HepG2 (cell line): ENCODE measurements around the gene PTTG1. TPM values are rescaled to one million over a fixed set of nuclear protein-coding genes. Genes with fewer than 3 reads are reported as not detected.

Source experiments
- CCAR2 ChIP-seq: fragments of 200-400 bp; formaldehyde crosslinking; optimal IDR thresholded peaks from 2 replicates; pipeline ENCODE3; 2018; ENCODE audit warnings: low read depth, mild to moderate bottlenecking, low read length, moderate library complexity
- CHD4 ChIP-seq: fragments of 200-600 bp; sonication (generic); IDR thresholded peaks from 2 replicates; pipeline ENCODE4 v1.7.0; 2017; ENCODE audit warnings: mild to moderate bottlenecking, low read length, borderline replicate concordance
- DRAP1 ChIP-seq: IDR thresholded peaks from 2 replicates; pipeline ENCODE4 v1.6.1; 2016; ENCODE audit warnings: missing genetic modification reagents, missing compliant biosample characterization
- ESRRA ChIP-seq: sonication (generic); formaldehyde crosslinking; IDR thresholded peaks from 2 replicates; pipeline ENCODE4 v1.5.1; 2020; ENCODE audit warnings: mild to moderate bottlenecking, low read depth, missing genetic modification reagents
- GTF3A ChIP-seq: sonication (generic); formaldehyde crosslinking; conservative IDR thresholded peaks from 2 replicates; pipeline ENCODE4 v1.4.0; 2020; ENCODE audit warnings: mild to moderate bottlenecking, missing genetic modification reagents
- HMGA1 ChIP-seq: sonication (generic); formaldehyde crosslinking; conservative IDR thresholded peaks from 2 replicates; pipeline ENCODE4 v1.4.0; 2020; ENCODE audit warnings: missing genetic modification reagents
- KDM5B ChIP-seq: sonication (generic); formaldehyde crosslinking; IDR thresholded peaks from 2 replicates; pipeline ENCODE4 v1.4.0; 2020; ENCODE audit warnings: missing genetic modification reagents, mild to moderate bottlenecking, borderline replicate concordance
- PPARG ChIP-seq: conservative IDR thresholded peaks from 2 replicates; pipeline ENCODE4 v1.6.1; 2016; ENCODE audit warnings: missing biosample characterization, missing genetic modification reagents
- PRPF4 ChIP-seq: fragments of 200-400 bp; formaldehyde crosslinking; IDR thresholded peaks from 2 replicates; pipeline ENCODE4 v1.6.1; 2016; ENCODE audit warnings: low read length, low read depth; ENCODE audit not compliant: poor library complexity, severe bottlenecking
- TCF12 ChIP-seq, 2 experiments: fragments of 450-650 bp in 1 of 2; sonication (generic) in 1 of 2; formaldehyde crosslinking in 1 of 2; IDR thresholded peaks; 2 replicates each; pipeline versions ENCODE4 v1.6.1 to v1.8.0; 2017 to 2022; ENCODE audit warnings: antibody characterized with exemption in 1 of 2, mild to moderate bottlenecking in 1 of 2, missing genetic modification reagents in 1 of 2, moderate library complexity in 1 of 2
- U2AF1 ChIP-seq: fragments of 200-400 bp; formaldehyde crosslinking; optimal IDR thresholded peaks from 2 replicates; pipeline ENCODE3; 2017; ENCODE audit warnings: mild to moderate bottlenecking, low read depth, low read length
- ZBTB39 ChIP-seq: sonication (generic); formaldehyde crosslinking; IDR thresholded peaks from 2 replicates; pipeline ENCODE4 v1.5.0; 2020; ENCODE audit warnings: missing genetic modification reagents
- ZFP41 ChIP-seq: sonication (generic); formaldehyde crosslinking; IDR thresholded peaks from 2 replicates; pipeline ENCODE4 v1.4.0; 2020; ENCODE audit warnings: mild to moderate bottlenecking, missing genetic modification reagents, borderline replicate concordance
- ZNF280B ChIP-seq: sonication (generic); formaldehyde crosslinking; IDR thresholded peaks from 2 replicates; pipeline ENCODE4 v1.5.0; 2020; ENCODE audit warnings: missing genetic modification reagents, mild to moderate bottlenecking, borderline replicate concordance
- polyA plus RNA-seq, 8 experiments: library from polyadenylated mRNA; depleted of rRNA in 3 of 8; stranded (reverse) in 7 of 8; unstranded in 1 of 8; fragments of >200 nt; fragmentation: Illumina TruSeq in 4 of 8; extraction: Trizol in 4 of 8; gene quantifications; 2 replicates each; pipeline versions ENCODE4 v1.2.1 to v1.2.3, GENCODE V29; 2011 to 2016; ENCODE audit warnings: low read depth in 4 of 8, missing spikeins in 1 of 8, mixed read lengths in 1 of 8; ENCODE audit not compliant: insufficient read depth in 1 of 8
- total RNA-seq, 5 experiments: library from RNA; depleted of rRNA; stranded (reverse); fragments of >200 nt; fragmentation: Illumina TruSeq; extraction: Trizol; gene quantifications; 2 replicates each; pipeline ENCODE4 v1.2.3, GENCODE V29; 2016; ENCODE audit warnings: low read depth in 1 of 5
- TF ChIP-seq, protein P1 (sequence below): IDR thresholded peaks from 2 replicates; pipeline ENCODE4 v1.6.1; 2012; ENCODE audit warnings: low read length, improper control_type of control experiment
- TF ChIP-seq, protein P2 (sequence below): sonication (generic); formaldehyde crosslinking; IDR thresholded peaks from 2 replicates; pipeline ENCODE4 v1.8.0; 2022; ENCODE audit warnings: mild to moderate bottlenecking, missing genetic modification reagents
- TF ChIP-seq, protein P3 (sequence below): sonication (generic); formaldehyde crosslinking; IDR thresholded peaks from 2 replicates; pipeline ENCODE4 v1.8.0; 2022; ENCODE audit warnings: missing genetic modification reagents, mild to moderate bottlenecking, borderline replicate concordance

Gene PTTG1
- total and polyA plus RNA-seq, 2 of the 13 experiments (the other 11 are each of a cell fraction or from before 2014, with no cell fraction given), result 102 to 161 TPM

DNA sequence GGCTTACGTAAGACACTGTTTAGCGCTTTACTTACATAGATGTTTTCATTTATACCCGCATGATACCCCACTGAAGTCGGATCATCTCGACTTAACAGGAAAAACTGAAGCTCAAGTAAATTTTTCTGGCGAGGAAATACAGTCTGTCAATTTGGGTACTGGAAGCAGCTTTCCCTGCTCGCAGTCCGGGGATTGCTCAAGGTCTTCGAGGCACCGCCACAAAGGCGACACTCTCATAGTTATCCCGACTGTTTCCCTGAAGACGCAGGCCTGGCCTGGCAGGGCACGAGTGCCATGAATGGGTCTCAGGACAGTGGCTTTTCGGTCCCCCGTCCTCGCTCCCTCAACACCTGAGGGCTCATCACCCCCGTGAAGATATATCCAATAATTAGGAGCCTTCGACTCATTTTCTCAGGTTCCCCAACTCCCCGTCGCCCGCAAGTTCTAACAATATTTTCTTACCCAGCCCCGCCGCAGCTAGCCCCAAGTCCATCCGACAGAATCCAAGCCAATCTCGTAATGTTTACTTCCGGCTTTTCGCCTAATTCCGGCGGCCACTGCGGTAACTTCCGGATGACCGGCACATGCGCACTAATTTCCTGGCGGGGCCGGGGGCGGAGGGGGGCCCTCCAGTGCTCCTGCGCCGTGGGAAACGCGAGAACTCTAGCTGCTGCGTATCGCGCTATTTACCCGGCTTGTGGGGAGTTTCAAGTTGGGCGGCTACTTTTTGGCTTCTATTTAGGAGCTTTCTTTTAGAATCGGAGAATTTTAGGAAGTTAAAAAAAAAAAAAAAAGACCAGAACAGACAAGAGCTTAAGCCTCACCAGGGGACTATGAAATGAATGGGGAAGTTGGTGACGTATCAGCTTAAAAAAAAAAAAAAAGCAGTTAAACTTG, 2.8 kb upstream of the PTTG1 start, which contains the start of gene SLU7 (continued):
- TF ChIP-seq ZNF280B (CRISPR knock-in tag), result no peak; the same call in 1 of the 2 replicates
- no peak for TF ChIP-seq PRPF4
- TF ChIP-seq ESRRA (CRISPR knock-in tag), result no peak
- no peak for TF ChIP-seq GTF3A (CRISPR knock-in tag)
- TF ChIP-seq CCAR2, result no peak
- TF ChIP-seq, protein P1, sequence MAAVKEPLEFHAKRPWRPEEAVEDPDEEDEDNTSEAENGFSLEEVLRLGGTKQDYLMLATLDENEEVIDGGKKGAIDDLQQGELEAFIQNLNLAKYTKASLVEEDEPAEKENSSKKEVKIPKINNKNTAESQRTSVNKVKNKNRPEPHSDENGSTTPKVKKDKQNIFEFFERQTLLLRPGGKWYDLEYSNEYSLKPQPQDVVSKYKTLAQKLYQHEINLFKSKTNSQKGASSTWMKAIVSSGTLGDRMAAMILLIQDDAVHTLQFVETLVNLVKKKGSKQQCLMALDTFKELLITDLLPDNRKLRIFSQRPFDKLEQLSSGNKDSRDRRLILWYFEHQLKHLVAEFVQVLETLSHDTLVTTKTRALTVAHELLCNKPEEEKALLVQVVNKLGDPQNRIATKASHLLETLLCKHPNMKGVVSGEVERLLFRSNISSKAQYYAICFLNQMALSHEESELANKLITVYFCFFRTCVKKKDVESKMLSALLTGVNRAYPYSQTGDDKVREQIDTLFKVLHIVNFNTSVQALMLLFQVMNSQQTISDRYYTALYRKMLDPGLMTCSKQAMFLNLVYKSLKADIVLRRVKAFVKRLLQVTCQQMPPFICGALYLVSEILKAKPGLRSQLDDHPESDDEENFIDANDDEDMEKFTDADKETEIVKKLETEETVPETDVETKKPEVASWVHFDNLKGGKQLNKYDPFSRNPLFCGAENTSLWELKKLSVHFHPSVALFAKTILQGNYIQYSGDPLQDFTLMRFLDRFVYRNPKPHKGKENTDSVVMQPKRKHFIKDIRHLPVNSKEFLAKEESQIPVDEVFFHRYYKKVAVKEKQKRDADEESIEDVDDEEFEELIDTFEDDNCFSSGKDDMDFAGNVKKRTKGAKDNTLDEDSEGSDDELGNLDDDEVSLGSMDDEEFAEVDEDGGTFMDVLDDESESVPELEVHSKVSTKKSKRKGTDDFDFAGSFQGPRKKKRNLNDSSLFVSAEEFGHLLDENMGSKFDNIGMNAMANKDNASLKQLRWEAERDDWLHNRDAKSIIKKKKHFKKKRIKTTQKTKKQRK, result no peak
- TF ChIP-seq TCF12 (IDR thresholded peaks at IDR 0.05), result no peak
- TF ChIP-seq TCF12 (CRISPR knock-in tag; IDR thresholded peaks at IDR 0.05), result no peak
- TF ChIP-seq, protein P2, sequence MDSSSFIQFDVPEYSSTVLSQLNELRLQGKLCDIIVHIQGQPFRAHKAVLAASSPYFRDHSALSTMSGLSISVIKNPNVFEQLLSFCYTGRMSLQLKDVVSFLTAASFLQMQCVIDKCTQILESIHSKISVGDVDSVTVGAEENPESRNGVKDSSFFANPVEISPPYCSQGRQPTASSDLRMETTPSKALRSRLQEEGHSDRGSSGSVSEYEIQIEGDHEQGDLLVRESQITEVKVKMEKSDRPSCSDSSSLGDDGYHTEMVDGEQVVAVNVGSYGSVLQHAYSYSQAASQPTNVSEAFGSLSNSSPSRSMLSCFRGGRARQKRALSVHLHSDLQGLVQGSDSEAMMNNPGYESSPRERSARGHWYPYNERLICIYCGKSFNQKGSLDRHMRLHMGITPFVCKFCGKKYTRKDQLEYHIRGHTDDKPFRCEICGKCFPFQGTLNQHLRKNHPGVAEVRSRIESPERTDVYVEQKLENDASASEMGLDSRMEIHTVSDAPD, result no peak
- TF ChIP-seq HMGA1 (CRISPR knock-in tag), result no peak
- peak; percentile 74 for TF ChIP-seq DRAP1
- no peak for TF ChIP-seq ZFP41 (CRISPR knock-in tag)
- peak; percentile 23; the same call in 1 of the 2 replicates for TF ChIP-seq KDM5B (CRISPR knock-in tag)
- TF ChIP-seq U2AF1, result no peak
- TF ChIP-seq PPARG, result no peak; the same call in 1 of the 2 replicates
- TF ChIP-seq, protein P3, sequence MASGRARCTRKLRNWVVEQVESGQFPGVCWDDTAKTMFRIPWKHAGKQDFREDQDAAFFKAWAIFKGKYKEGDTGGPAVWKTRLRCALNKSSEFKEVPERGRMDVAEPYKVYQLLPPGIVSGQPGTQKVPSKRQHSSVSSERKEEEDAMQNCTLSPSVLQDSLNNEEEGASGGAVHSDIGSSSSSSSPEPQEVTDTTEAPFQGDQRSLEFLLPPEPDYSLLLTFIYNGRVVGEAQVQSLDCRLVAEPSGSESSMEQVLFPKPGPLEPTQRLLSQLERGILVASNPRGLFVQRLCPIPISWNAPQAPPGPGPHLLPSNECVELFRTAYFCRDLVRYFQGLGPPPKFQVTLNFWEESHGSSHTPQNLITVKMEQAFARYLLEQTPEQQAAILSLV (CRISPR knock-in tag), result peak; percentile 76
- TF ChIP-seq CHD4, result no peak
- no peak for TF ChIP-seq ZBTB39 (CRISPR knock-in tag)
